Gastroesophageal sphincter (tissue), 3 donors: Measurements from ENCODE around the gene ISCU.

ENCODE experiments used
- EP300 ChIP-seq: sonication (generic); formaldehyde crosslinking; IDR thresholded peaks from one replicate; pipeline ENCODE4 v1.6.1; 2017; ENCODE audit warnings: antibody characterized with exemption, mild to moderate bottlenecking
- POLR2A ChIP-seq, 2 donors: fragments of 450-650 bp; IDR thresholded peaks; one replicate each; pipeline ENCODE4 v1.6.1; 2017; ENCODE audit warnings: antibody characterized with exemption in 2 of 2, mild to moderate bottlenecking in 2 of 2, moderate library complexity in 1 of 2
- POLR2AphosphoS5 ChIP-seq: sonication (generic); formaldehyde crosslinking; IDR thresholded peaks from one replicate; pipeline ENCODE4 v1.6.1; 2017; ENCODE audit warnings: antibody characterized with exemption
- TF ChIP-seq, protein P1 (sequence below), 4 experiments: fragments of 200-600 bp in 2 of 4; fragments of 450-650 bp in 2 of 4; sonication (generic) in 1 of 4; IDR thresholded peaks; one replicate each; pipeline ENCODE4 v1.5.1; 2017 to 2019; ENCODE audit warnings: antibody characterized with exemption in 4 of 4, mild to moderate bottlenecking in 2 of 4, moderate library complexity in 2 of 4

DNA sequence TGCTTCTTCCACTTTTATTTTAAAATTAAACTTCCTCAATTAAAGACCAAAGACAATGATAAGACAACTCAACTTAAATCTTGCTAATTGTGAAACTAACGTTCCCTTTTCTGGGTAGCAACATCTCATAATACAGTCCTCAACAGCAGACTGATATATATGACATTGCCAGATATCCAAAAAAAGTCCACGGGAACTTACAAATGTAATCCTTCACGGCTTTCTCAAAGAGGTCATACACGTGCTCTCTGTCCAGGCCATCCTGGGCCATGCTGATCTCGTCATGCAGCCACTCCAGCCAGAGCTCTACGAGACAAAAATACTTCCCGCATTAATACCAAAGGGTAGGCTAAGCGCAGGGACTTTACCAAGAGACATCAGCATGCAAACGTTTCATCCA, 14.7 kb upstream of the ISCU start:
- TF ChIP-seq, protein P1, sequence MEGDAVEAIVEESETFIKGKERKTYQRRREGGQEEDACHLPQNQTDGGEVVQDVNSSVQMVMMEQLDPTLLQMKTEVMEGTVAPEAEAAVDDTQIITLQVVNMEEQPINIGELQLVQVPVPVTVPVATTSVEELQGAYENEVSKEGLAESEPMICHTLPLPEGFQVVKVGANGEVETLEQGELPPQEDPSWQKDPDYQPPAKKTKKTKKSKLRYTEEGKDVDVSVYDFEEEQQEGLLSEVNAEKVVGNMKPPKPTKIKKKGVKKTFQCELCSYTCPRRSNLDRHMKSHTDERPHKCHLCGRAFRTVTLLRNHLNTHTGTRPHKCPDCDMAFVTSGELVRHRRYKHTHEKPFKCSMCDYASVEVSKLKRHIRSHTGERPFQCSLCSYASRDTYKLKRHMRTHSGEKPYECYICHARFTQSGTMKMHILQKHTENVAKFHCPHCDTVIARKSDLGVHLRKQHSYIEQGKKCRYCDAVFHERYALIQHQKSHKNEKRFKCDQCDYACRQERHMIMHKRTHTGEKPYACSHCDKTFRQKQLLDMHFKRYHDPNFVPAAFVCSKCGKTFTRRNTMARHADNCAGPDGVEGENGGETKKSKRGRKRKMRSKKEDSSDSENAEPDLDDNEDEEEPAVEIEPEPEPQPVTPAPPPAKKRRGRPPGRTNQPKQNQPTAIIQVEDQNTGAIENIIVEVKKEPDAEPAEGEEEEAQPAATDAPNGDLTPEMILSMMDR (IDR thresholded peaks at IDR 0.05) = no peak
- TF ChIP-seq EP300 = no peak
- TF ChIP-seq POLR2AphosphoS5 = no peak
- TF ChIP-seq POLR2A (IDR thresholded peaks at IDR 0.05) = no peak
